NCI-H2081 (cell line): ENCODE measurements around the gene PTGER4.
"Not testable (repeated sequence)": the region's sequence is repeated elsewhere in the genome, so short reads cannot be mapped to it uniquely, and the experiment has no call there.

Source experiments
- DNase-seq, 2 experiments: peaks; one replicate each; lab custom pipeline; 2025; lab: John Stamatoyannopoulos, UW

Gene PTGER4

DNA sequence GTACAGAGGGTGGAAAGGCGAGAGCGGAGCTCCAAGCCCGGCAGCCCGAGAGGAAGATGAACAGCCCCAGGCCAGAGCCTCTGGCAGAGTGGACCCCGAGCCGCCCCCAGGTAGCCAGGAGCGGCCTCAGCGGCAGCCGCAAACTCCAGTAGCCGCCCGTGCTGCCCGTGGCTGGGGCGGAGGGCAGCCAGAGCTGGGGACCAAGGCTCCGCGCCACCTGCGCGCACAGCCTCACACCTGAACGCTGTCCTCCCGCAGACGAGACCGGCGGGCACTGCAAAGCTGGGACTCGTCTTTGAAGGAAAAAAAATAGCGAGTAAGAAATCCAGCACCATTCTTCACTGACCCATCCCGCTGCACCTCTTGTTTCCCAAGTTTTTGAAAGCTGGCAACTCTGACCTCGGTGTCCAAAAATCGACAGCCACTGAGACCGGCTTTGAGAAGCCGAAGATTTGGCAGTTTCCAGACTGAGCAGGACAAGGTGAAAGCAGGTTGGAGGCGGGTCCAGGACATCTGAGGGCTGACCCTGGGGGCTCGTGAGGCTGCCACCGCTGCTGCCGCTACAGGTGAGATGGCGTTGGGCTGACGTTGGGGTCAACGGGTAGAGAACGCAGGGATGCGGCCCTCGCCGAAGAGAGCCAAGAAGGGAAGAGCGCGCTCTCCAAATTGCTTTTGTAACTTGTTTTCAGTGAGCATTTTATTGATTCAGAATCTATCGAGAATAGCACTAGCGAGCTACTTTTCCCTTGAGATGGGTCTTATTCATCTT, at the start of gene PTGER4:
PTGER4 (plus strand) TSS at position 3 of the 769 bp plus-strand sequence. CDS start 1,079 bp downstream, outside the sequence.
- DNase-seq = no peak

DNA sequence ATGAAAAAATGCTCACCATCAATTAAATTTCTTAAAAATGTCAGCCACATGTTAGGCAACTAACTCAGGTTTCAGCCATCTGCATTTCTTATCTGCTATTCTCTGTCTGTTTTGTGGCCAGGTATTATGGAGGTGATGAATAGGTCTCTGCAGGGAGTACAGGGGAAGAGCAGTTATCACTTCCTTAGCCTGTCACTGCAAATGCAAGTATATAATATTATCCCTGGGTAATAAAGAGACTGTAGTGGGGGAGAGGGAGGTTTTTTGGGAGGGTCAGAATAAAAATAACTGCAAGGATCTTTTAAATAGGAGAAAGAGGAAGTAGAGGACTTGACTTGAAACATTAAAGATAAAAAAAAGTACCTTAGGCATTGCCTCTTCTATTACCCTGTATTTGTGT, 49.6 kb upstream of the PTGER4 start:
- DNase-seq = no peak

DNA sequence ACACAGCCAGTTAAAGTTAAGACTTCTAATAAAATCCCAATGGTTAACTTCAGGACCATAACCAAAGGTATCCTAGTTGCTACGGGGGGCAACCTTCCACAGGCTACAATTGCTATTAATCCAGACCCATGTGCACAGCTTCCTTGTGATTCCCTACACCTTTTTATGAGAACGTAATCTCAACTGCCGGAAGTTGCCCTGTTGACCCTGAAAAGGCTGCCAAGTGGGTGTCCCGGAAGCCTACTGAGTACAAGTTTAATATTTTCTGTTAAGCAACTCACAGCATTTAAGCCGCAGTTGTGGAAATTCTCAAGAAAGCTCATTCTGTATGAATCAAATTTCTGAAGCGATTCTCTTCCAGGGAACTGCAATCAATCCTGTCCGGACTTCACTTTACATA, 48.5 kb upstream of the PTGER4 start:
- no peak for DNase-seq

DNA sequence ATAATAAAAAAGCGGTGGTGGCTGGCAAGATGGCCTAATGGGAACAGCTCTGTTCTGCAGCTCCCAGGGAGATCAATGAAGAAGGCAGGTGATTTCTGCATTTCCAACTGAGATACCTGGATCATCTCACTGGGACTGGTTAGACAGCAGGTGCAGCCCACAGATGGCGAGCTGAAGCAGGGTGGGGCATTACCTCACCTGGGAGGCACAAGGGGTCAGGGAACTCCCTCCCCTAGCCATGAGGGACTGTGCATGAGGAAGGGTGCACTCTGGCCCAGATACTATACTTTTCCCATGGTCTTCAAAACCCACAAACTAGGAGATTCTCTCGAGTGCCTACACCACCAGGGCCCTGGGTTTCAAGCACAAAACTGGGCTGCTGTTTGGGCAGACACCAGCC, 45.6 kb upstream of the PTGER4 start:
- DNase-seq = no peak

DNA sequence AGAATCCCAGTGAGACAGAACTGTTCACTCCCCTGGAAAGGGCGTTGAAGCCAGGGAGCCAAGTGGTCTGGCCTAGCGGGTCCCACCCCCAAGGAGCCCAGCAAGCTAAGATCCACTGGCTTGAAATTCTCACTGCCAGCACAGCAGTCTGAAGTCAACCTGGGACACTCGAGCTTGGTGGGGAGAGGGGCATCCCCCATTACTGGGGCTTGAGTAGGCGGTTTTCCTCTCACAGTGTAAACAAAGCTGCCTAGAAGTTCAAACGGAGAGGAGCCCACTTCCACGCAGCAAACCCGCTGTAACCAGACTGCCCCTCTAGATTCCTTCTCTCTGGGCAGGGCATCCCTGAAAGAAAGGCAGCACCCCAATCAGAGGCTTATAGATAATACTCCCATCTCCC, 45.1 kb upstream of the PTGER4 start:
- DNase-seq = no peak

DNA sequence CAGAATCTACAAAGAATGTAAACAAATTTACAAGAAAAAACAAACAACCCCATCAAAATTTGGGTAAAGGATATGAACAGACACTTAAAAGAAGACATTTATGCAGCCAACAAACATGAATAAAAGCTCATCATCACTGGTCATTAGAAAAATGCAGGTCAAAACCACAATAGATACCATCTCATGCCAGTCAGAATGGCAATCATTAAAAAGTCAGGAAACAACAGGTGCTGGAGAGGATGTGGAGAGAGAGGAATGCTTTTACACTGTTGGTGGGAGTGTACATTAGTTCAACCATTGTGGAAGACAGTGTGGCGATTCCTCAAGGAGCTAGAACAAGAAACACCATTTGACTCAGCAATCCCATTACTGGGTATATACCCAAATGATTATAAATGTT, 40.2 kb upstream of the PTGER4 start:
- DNase-seq = not testable (repeated sequence)

DNA sequence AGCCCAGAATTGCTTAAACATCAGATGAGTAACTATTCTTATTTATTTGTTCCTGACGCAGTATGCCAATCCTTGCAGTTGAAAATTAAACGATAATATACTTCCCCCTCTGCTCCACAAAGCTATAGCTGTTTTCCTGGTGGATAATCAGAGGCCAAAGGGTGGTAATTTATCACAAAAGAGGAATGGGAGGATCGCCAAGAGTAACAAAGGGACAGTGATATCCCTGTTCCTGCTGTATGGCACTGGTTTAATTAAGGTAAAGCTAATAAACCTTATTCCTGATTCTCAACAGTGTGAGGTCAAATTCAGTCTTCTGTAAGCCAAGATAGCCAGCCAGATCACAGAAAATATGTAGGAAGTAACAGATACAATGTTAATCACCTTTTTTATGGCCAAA, 33.4 kb upstream of the PTGER4 start:
- no peak for DNase-seq

DNA sequence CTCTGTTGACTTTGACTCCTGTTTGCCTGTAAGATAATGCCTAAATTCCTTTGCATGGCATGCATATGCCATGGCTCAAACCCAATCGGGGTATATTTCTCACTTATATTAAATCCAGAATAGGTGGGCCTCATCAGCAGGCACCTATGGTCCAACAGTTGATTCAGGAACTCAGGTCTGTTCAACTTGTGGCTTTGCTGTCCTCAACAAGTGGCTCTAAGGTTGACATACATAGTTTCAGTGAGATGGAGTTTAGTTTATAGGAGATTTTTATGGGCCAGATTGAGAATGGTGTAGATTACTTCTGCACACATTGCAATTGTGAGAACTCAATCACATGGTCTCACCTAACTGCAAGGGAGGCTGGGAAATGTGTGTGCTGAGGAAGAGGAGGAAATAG, 31.6 kb upstream of the PTGER4 start:
- no peak for DNase-seq

DNA sequence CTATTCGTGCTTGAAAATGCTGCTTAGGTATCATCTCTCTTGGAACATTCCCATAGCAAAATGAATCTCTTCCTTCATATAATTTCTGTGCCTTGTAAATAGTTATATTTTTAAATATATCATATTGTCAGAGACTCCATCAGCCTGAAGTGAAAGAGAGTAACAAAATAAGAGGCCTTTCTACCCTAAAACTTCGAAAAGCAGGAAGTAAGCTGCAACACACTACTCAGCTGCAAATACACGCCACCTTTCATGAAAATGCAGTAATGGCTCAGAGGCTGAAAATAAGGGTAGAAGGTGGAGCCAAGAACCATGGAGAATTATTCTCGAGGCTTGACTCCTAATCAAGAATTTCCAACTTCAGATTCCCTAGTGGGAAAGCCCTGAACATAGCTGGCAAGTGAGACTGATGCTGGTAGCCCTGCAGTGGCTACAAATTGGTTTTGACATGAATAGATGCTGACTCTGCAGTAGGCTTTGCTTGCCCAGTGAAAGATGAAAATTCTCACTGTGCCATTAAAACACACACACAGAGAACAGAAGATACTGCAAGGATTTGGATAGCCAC, 30.2 kb upstream of the PTGER4 start:
- no peak for DNase-seq

DNA sequence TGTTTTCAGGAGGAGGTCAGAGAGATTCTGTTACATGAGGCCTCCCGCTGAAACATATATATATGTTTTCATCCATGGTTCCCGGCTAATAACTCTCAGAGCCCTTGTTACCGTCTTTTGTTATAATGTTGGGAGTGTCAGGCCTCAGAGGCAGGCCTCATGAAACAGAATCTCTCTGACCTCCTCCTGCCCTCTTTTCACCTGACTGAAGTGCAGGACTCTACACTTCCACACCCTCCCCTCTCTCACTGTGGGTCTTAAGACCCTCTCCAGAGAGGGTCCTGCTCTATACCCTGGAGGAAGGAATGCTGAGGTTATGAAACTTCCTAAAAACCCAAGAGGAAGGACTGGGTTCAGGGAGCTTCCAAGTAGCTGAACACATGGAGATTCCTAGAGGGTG, 28.5 kb upstream of the PTGER4 start:
- DNase-seq = no peak

DNA sequence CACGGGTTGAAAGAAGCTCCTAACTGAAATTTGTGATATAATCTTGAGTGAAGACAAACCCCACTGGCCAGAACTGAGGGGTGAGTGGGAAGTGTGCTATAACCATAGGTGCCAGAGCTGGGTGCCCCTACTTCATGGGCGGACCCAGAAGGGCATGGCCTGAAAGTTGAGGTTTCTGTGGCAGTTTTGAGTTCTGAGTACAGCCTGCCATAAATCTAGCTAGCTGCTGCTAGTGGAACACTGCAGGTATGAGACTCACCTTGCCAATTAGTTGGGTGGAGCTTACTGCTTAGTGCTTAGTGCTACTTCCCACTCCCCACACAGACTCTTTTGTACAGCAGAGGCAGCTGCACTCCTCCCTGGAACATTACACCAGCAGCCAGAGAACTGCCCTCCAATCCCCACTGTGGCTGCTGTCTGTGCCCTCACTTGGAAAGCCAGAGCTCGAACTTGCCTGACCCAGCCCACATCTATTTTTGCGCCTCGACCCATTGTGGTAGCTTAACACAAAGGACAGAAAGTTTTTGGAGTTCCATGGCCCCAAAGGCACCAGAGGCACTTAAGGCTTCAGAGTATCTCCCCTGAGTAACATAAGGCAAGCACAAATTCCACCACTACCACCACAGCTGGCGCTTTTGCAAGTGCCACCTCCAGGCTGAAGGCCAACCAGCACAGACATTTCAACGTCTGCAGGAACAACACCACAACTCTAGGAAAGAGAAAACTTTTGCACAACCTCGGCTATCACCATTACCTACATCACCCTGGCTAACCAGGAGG, 27.1 kb upstream of the PTGER4 start:
- DNase-seq = peak in 1 of 2 experiments; percentile 18

DNA sequence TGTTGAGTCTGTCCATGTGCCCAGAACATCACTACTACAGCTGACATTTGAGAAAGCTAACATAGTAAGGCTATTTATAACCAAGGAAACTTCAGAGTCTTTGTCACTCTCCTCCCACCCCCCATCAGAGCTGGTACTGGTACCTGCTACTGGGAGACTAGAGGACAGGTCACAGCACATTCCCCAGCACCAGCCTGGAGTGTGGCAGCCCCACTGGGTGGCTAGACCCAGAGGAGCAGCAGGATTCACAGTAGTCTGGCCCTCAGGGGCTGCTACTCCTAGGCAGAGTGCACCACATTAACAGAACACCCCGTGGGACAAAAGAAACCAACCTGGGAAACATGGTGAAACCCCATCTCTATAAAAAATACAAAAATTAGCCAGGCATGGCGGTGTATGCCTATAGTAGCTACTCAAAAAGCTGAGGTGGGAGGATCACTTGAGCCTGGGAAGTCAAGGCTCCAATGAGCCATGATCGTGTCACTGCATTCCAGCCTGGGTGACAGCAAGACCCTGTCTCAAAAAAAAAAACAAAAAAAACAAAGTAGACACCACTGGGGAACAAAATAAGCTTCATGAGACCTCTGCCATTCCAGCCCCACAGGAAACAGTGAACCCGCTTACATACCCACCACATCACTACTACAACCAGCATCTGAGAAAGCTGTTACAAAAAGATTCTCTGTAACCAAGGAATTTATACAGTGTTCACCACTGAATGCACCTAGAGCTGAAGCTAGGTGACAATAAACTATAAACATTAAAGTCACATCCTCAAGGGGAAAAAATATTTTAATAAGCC, 26.3 kb upstream of the PTGER4 start:
- DNase-seq = no peak

DNA sequence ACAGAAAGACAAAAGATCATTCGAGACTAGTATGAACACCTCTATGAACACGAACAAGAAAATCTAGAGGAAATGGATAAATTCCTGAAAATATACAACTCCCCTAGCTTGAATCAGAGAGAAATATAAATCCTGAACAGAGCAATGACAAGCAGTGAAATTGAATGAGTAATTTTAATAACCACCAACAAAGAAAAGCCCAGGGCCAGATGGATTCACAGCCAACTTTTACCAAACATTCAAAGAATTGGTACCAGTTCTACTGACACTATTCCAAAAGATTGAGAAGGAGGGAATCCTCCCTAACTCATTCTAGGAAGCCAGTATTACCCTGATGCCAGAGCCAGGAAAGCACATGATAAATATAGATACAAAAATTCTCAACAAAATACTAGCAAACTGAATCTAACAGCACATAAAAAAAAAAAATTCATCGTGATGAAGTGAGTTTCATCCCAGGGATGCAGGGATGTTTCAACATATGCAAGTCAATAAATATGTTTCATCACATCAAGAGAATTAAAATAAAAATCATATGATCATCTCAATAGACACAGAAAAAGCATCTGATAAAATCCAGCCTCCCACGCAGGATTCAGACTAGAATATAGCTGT, 25.2 kb upstream of the PTGER4 start:
- no peak for DNase-seq

DNA sequence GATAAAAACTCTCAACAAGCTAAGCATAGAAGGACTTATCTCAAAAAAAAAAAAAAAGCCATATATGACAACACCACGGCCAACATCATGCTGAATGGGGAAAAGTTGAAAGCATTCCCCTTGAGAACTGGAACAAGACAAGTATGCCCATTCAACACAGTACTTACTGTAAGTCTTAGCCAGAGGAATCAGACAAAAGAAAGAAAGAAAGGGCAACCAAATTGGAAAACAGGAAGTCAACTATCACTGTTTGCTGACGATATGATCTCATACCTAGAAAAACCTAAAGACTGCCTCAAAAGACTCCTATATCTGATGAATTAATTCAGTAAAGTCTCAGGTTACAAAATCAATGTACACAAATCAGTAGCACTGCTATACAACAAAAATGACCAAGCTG, 24.6 kb upstream of the PTGER4 start:
- no peak for DNase-seq

DNA sequence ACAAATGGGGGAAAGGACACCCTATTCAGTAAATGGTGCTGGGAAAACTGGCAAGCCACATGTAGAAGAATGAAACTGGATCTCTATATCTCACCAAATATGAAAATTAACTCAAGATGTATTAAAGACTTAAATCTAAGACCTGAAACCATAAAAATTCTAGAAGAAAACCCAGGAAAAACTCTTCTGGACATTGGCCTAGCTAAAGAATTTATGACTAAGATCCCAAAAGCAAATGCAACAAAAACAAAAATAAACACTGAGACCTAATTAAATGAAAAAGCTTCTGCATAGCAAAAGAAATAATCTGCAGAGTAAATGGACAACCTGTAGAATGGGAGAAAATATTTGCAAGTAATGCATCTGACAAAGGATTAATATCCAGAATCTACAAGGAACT, 23.6 kb upstream of the PTGER4 start:
- not testable (repeated sequence) for DNase-seq

DNA sequence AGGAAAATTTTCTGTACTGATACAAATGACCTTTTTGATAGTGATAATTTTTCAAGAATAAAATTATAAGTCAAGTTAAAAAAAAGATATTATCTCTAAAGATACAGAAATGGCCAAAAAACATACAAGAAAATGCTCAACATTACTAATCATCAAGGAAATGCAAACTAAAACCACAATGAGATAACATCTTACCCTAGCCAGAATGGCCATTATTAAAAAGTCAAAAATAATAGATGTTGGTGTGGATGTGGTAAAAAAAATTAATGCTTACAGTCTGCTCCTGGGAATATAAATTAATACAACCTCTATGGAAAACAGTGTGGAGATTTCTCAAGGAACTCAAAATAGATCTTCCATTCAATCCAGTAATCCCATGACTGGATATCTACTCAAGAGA, 22.9 kb upstream of the PTGER4 start:
- no peak for DNase-seq

DNA sequence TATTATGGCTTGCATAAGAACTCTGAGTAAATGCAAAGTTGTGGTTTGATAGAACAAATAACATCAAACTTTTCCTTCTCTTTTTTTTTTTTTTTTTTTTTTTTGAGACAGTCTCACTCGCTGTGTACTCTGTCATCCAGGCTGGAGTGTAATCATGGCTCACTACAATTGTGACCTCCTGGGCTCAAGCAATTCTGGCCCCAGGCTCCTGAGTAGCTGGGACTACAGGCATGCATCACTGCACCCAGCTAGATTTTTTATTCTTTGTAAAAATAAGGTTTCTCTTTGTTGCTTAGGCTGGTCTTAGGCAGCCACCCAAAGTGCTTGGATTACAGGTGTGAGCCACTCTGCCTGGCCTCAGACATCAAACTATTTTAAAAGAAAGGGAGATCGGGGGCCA, 19.0 kb upstream of the PTGER4 start:
- no peak for DNase-seq

DNA sequence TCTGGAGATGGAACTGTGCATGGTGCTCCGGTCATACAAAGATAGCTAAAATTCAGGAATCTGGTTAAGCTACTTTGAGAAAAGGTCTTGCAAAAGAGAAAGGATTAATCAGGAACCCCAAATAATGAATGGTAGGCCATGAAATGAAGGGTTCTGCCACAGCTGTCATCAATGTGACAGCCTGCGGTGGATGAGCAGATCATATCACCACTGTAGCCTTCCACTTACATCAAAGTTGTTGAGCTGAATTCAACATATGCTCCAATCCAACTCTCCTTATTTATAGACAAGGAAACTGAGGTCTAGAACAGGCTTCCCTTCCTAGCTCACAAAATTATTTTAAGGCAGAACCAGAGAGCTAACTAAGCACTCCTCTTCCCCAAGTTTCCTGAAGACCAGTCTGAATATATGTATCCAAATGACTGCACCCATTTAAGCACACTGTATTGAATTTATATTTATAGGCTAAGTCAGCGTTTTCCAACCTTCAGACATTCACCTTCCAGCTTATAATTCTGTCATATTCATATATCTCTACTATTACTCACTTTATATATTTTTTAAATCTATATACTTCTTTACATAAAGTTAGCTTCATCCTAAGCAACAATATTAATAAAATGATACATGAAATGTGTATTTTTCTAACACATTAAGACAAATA, 13.9 kb upstream of the PTGER4 start:
- DNase-seq = no peak

DNA sequence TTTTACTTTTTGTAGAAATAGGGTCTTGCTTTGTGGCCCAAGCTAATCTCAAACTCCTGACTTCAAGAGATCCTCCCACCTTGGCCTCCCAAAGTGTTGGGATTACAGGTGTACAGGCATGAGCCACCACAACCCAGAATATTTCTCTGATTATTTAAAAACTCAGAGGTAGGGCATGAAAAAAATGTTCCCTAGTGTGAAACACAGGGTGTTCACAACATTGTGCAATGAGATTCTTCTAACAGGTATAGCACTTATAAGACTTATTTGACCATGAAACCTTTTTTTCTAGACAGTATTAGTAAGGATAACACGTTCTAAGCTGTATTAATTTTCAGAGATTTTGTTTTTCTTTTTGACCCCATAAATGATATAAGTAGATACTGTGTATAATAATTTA, 13.1 kb upstream of the PTGER4 start:
- no peak for DNase-seq

DNA sequence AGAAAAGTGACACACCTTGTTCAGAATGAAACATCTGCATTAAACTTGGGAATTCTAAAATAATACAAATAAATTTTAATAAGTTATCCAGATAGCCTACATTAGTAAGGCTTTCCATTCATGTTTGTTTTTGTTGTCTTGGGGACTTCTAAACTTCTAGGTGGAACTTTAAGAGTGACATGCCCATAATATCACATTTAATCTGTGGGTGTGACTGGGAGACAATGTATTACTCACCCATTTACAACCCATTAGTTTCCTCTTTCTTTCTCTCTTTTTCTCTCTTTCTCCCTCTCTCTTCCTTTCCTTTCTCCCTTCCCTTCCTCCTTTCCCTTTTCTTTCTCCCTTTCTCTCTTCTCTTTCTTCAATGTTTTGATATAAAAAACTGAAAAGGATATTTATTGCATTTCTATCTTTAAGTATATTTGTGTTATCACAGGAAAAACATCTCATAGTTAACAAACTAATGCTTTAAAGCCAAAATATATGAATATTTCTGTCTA, 12.5 kb upstream of the PTGER4 start:
- DNase-seq = no peak
